ENCODE results near the gene WDR64.

WDR64 gene

DNA sequence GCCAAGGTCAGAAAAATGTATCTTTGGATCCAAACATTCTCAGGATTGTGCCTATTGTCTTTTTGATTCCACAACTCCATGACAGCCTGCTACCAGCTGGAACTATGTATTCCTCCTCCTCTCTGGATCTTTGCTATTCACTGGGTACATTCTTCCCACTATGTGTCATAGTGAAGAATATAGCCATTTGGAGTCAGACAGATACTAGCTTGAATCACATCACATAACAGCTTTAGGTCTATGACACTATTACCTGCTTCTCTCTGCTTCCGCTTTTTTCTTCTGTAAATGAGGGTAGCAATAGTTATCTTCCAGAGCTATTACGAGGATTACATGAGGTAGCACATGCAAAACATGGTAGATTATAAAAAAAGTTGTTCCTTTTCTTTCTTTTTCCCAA is 190.5 kb downstream of the WDR64 start:
- DNase-seq = no peak

DNA sequence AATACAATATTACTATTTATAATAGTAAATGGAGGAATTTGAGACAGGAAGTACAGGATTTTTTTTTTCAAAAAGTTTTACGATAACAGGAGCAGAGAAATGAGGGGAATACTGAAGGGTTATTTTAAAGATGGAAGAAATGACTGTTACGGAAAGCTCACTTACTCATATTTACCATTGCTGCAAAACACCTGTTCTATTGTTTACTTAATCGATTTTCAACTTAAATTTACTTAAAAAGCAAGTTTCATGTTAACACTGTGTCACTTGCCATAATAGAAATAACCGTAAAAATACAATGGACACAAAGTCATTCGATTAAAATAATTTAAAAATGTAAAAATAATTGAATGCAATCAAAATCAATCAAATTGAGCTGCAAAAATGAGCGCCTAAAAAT is 192.5 kb downstream of the WDR64 start:
- DNase-seq = no peak

DNA sequence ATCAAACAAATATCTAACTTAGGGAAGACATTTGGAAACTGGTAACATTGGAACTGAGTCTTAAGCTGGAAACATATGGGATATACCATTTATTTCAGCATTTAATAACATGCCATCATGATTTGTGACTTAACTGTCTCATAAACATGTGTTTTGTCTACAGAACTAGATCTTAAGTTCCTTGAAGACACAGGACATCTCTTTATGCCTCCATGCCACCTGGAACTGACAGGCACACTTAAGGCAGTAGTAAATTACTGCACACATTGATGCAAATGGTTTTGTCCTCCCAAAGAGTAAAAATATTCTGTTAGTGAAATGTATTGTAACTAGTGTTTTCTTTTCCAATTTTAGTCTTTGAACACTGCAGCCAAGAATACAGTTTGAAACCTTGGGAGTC is 194.3 kb downstream of the WDR64 start:
- DNase-seq = no peak

DNA sequence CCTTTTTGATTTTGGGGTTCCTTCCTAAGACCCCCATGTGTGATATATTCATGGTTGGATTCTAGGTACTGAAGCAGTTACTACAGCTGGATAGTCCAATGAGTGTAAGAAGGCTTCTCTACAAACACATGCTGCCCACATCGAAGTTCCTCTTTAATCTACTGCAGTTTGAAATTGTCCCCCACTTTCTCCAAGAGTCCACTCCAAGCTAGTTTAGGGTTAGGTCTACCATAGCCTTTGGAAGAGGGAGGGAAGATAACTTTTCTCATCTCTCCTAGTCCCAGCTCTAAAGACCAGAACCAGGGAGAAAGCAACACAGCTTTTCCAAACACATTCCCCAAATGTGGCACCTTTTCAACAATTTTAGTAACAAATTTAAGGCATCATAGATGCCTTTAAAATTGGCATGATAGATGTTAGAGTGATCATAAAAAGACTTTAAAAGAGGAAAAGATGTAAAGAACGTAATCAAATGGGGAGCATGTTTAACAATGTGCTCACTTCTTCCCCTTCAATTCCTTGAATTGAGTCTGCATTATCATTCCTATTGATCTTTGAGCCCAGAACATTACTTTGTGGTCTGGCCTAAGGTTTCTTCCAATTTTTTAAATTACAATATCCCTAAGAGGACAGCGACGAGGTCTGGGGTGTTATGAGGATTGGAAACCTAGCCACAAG is 194.9 kb downstream of the WDR64 start:
- no peak for DNase-seq

DNA sequence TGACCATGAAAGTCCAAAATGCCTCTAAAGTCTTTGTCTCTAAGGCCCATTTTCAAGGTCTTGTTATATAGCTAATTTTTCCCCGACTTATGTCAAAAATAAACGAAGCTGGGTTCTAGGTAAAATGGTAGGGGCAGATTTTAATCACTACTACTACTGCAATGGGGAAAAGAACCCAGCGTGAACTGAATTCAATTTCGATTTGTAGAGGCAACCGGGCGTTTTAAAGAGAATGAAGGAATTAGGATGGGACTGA is 195.4 kb downstream of the WDR64 start:
- no peak for DNase-seq

- peak; percentile 67 for DNase-seq
These were observed 196.0 kb downstream of the WDR64 start, which contains the start of gene EXO1 for GRCh38 chr1:241847796-241848685. Gene EXO1, plus strand, starts transcription at chr1:241848204. Its CDS starts 2,222 bp downstream, at chr1:241850426.

- DNase-seq = no peak
These were observed 196.7 kb downstream of the WDR64 start for GRCh38 chr1:241848686-241849344.

DNA sequence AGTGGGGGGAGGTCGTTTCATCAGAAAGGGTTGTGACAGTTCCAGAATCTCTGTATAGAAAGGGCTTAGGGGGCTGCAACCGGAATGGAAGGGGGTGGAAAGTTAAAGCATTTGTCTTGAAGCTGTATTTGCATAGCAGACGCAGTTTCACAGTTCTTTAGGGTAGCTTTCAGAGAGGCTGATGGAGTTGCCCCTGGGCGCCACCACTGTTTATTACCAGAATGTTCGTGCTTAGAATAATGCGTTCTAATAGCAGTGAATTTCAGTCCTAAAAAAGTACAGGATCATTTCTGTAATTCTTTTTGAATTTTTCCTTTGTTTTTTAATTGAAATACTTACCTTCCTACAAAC is 197.2 kb downstream of the WDR64 start:
- DNase-seq = no peak

All from activated gamma-delta T cell (primary cell).